Natural killer cell (primary cell): ENCODE results near the gene ARID4A. TPM values are rescaled to one million over a fixed set of nuclear protein-coding genes. Genes with fewer than 3 reads are reported as not detected.

Experiments
- ATAC-seq, 3 donors: fragments of 150-1000 bp in 2 of 3; fragments of 200-7000 bp in 1 of 3; cut with Tn5 transposase; 1 replicate in 1 of 3; 2 replicates in 2 of 3; pipeline ENCODE4 v1.10.0; 2021; ENCODE audit warnings: mild to moderate bottlenecking in 2 of 3, moderate library complexity in 2 of 3
- DNase-seq, 2 donors: peaks; one replicate each; pipeline versions ENCODE4 v3.0.0 to v3.0.0-alpha.2; 2013 to 2021; ENCODE audit warnings: mixed read lengths in 1 of 2
- H3K27ac ChIP-seq: one replicate; pipeline ENCODE4 v1.5.1; 2013; ENCODE audit warnings: mild to moderate bottlenecking, low read length
- H3K27me3 ChIP-seq: one replicate; pipeline ENCODE4 v1.6.1; 2013; ENCODE audit warnings: low read length; ENCODE audit not compliant: control insufficient read depth, insufficient read depth
- H3K36me3 ChIP-seq: one replicate; pipeline ENCODE4 v1.6.1; 2013; ENCODE audit warnings: low read length; ENCODE audit not compliant: control insufficient read depth, insufficient read depth
- H3K4me1 ChIP-seq: one replicate; pipeline ENCODE4 v1.6.1; 2013; ENCODE audit warnings: low read length; ENCODE audit not compliant: control insufficient read depth, insufficient read depth
- H3K4me3 ChIP-seq: one replicate; pipeline ENCODE4 v1.5.1; 2013; ENCODE audit warnings: low read length
- H3K9me3 ChIP-seq: one replicate; pipeline ENCODE4 v1.6.1; 2013; ENCODE audit warnings: low read length; ENCODE audit not compliant: control insufficient read depth, insufficient read depth
- H3K27ac Mint-ChIP-seq, 2 donors: one replicate each; pipeline ENCODE4 v1.8.0; 2022; ENCODE audit warnings: mild to moderate bottlenecking in 2 of 2, mixed read lengths in 2 of 2, moderate library complexity in 1 of 2
- H3K27me3 Mint-ChIP-seq, 2 donors: one replicate each; pipeline ENCODE4 v1.8.0; 2022; ENCODE audit warnings: low read depth in 2 of 2, mixed read lengths in 2 of 2
- H3K36me3 Mint-ChIP-seq: one replicate; pipeline ENCODE4 v1.8.0; 2022; ENCODE audit warnings: mixed read lengths
- H3K4me1 Mint-ChIP-seq, 2 donors: one replicate each; pipeline ENCODE4 v1.8.0; 2022; ENCODE audit warnings: mixed read lengths in 2 of 2
- H3K4me3 Mint-ChIP-seq: one replicate; pipeline ENCODE4 v1.8.0; 2022; ENCODE audit warnings: mild to moderate bottlenecking, moderate library complexity, mixed read lengths
- H3K9me3 Mint-ChIP-seq, 2 donors: one replicate each; pipeline ENCODE4 v1.8.0; 2022; ENCODE audit warnings: mixed read lengths in 2 of 2
- CTCF ChIP-seq: fragments of 200-600 bp; IDR thresholded peaks from one replicate; pipeline ENCODE4 v1.8.0; 2022; ENCODE audit warnings: antibody characterized with exemption
- WGBS: methylation state at CpG from one replicate; pipeline ENCODE4 v1.1.7; 2013; ENCODE audit warnings: missing lambda C conversion rate; ENCODE audit not compliant: insufficient coverage; 5-methylcytosine and 5-hydroxymethylcytosine counted together
- intact Hi-C: fragments of 100-400 bp; cut with micrococcal nuclease; formaldehyde crosslinking; loops from one replicate; pipeline ENCODE4 v1.14.2; 2022
- total RNA-seq, 4 donors: library from RNA; stranded (reverse); fragments of 120-200 nt in 1 of 4; gene quantifications; one replicate each; pipeline versions ENCODE4 v1.2.3 to v1.2.4, GENCODE V29; 2013 to 2022

Gene ARID4A
- total RNA-seq, 3 donors from 2014 or later (not counting 1 experiment from before 2014, with no cell fraction given): 89.3 to 113 (median 90.1) TPM

- intact Hi-C loops: no loop called here
- Histone ChIP-seq H3K4me1 (no peaks in the 10 kb centered on the region), H3K27me3 (no peaks in the 10 kb centered on the region), H3K4me3 (no peak overlapping the region), H3K36me3 (peaks cover 36% of the 10 kb centered on the region), H3K9me3 (no peaks in the 10 kb centered on the region), H3K27ac (no peak overlapping the region)
- Mint-ChIP-seq H3K4me3 (no peak overlapping the region), H3K9me3 (no peaks in the 10 kb centered on the region), H3K27ac (peak overlapping the region in 1 of 2 donors; percentile 16), H3K4me1 (peaks cover 4 to 5% of the 10 kb centered on the region in 2 donors), H3K36me3 (peaks cover 7% of the 10 kb centered on the region), H3K27me3 (no peaks in the 10 kb centered on the region)
- DNase-seq (no peak), ATAC-seq (no peak)
- WGBS: 100% methylated on average over 1 of the region's 1 CpG
- TF ChIP-seq CTCF: no peak
Measured at GRCh38 chr14:58313699-58314098, 15.3 kb downstream of the ARID4A start.

GRCh38 chr14:58315606-58316005 is 17.3 kb downstream of the ARID4A start:
- Histone ChIP-seq H3K4me3 (no peak overlapping the region), H3K9me3 (no peaks in the 10 kb centered on the region), H3K27ac (no peak overlapping the region), H3K4me1 (no peaks in the 10 kb centered on the region), H3K36me3 (peaks cover 40% of the 10 kb centered on the region), H3K27me3 (no peaks in the 10 kb centered on the region)
- ATAC-seq (no peak), DNase-seq (no peak)
- Mint-ChIP-seq H3K27ac (no peak overlapping the region), H3K36me3 (peaks cover under 1% of the 10 kb centered on the region), H3K9me3 (no peaks in the 10 kb centered on the region), H3K4me1 (no peaks in the 10 kb centered on the region), H3K4me3 (no peak overlapping the region), H3K27me3 (no peaks in the 10 kb centered on the region)
- TF ChIP-seq CTCF: no peak
- WGBS: no CpG with 5 or more reads among the region's 1 CpG
- intact Hi-C loops: no loop called here

GRCh38 chr14:58327019-58327418 is 28.7 kb downstream of the ARID4A start:
- ATAC-seq (no peak), DNase-seq (no peak)
- no peak overlapping the region for H3K27ac Mint-ChIP-seq
- TF ChIP-seq CTCF: no peak
- no peak overlapping the region for H3K27ac ChIP-seq
- H3K36me3 ChIP-seq: peaks cover 66% of the 10 kb centered on the region
- 57% methylated on average over 1 of the region's 1 CpG for WGBS
- peaks cover 2% of the 10 kb centered on the region for H3K4me1 ChIP-seq
- no peak overlapping the region for H3K4me3 Mint-ChIP-seq
- intact Hi-C loops: no loop called here
- H3K36me3 Mint-ChIP-seq: peaks cover 8% of the 10 kb centered on the region
- H3K4me3 ChIP-seq: no peak overlapping the region
- peaks cover 11% of the 10 kb centered on the region in 2 donors for H3K4me1 Mint-ChIP-seq
- H3K27me3 Mint-ChIP-seq: no peaks in the 10 kb centered on the region
- H3K9me3 Mint-ChIP-seq: no peaks in the 10 kb centered on the region
- no peaks in the 10 kb centered on the region for H3K9me3 ChIP-seq
- no peaks in the 10 kb centered on the region for H3K27me3 ChIP-seq

- H3K27me3 Mint-ChIP-seq: no peaks in the 10 kb centered on the region
- TF ChIP-seq CTCF: no peak
- DNase-seq: peak; percentile 62 to 99
- ATAC-seq: peak; percentile 91 to 98 (median 96)
- H3K9me3 Mint-ChIP-seq: no peaks in the 10 kb centered on the region
- peaks cover 11 to 21% of the 10 kb centered on the region in 2 donors for H3K4me1 Mint-ChIP-seq
- peak overlapping the region; percentile 76 for H3K27ac ChIP-seq
- no peaks in the 10 kb centered on the region for H3K9me3 ChIP-seq
- H3K4me3 Mint-ChIP-seq: peak overlapping the region; percentile 46
- WGBS: 2% methylated on average over 5 of the region's 5 CpGs
- peak overlapping the region; percentile 88 to 92 for H3K27ac Mint-ChIP-seq
- H3K4me1 ChIP-seq: peaks cover 2% of the 10 kb centered on the region
- H3K36me3 Mint-ChIP-seq: no peaks in the 10 kb centered on the region
- intact Hi-C loops: loop anchor here (1.0 kb wide), 1 partner anchor 33 kb away; the partner anchor contains the start of gene ARID4A
- H3K4me3 ChIP-seq: no peak overlapping the region
- peaks cover 43% of the 10 kb centered on the region for H3K36me3 ChIP-seq
- H3K27me3 ChIP-seq: no peaks in the 10 kb centered on the region
Measured at GRCh38 chr14:58331111-58331510, 32.8 kb downstream of the ARID4A start.
